ENCODE data around the gene HIVEP3. TPM values are rescaled to one million over a fixed set of nuclear protein-coding genes. Genes with fewer than 3 reads are reported as not detected.

Gene HIVEP3
- total RNA-seq, 1 experiment from 2014 or later = 1.2 TPM

DNA sequence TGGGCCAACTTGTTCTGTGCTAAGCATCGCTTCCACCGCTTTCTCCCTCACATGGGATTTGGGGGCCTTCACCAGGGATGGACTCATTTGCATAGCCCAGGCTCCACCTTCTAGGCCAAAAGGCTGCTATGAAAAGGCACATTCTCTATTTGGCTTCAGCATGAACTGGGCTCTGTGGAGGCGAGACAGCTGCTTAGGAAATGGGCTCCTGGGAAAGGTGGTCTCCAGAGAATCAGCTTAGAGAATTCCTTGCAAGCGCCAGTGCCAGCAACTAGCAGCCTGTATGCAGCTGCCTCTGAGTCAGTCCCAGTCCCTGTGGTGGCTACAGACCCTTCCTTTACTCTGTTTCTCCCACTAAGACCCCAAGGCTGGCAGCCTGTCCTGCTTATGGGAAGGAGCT lies 214.5 kb downstream of the HIVEP3 start:
- no TSS peak for BruUV-seq (replicated peaks)
- Mint-ChIP-seq H3K27me3 (ENCODE audit: insufficient read depth, unreplicated experiment) (peaks cover 18% of the 10 kb centered on the region), H3K4me1 (ENCODE audit: insufficient read depth, unreplicated experiment) (no peaks in the 10 kb centered on the region), H3K9me3 (ENCODE audit: unreplicated experiment) (no peaks in the 10 kb centered on the region), H3K36me3 (ENCODE audit: insufficient read depth, unreplicated experiment) (no peaks in the 10 kb centered on the region), H3K27ac (ENCODE audit: low read depth, unreplicated experiment) (no peak overlapping the region), H3K4me3 (ENCODE audit: unreplicated experiment) (no peak overlapping the region)
- TF ChIP-seq, protein P1, sequence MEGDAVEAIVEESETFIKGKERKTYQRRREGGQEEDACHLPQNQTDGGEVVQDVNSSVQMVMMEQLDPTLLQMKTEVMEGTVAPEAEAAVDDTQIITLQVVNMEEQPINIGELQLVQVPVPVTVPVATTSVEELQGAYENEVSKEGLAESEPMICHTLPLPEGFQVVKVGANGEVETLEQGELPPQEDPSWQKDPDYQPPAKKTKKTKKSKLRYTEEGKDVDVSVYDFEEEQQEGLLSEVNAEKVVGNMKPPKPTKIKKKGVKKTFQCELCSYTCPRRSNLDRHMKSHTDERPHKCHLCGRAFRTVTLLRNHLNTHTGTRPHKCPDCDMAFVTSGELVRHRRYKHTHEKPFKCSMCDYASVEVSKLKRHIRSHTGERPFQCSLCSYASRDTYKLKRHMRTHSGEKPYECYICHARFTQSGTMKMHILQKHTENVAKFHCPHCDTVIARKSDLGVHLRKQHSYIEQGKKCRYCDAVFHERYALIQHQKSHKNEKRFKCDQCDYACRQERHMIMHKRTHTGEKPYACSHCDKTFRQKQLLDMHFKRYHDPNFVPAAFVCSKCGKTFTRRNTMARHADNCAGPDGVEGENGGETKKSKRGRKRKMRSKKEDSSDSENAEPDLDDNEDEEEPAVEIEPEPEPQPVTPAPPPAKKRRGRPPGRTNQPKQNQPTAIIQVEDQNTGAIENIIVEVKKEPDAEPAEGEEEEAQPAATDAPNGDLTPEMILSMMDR (IDR thresholded peaks at IDR 0.05; ENCODE audit: unreplicated experiment) = no peak
- ChIA-PET CTCF (interaction anchor here (1.0 kb wide), 1 partner anchor 188 kb away, joined by 3 read pairs; no protein-coding TSS in a partner anchor), POLR2A (interaction anchor here (1.1 kb wide), 1 partner anchor 32 kb away, joined by 3 read pairs; no protein-coding TSS in a partner anchor)
- intact Hi-C loops (cut with micrococcal nuclease) = no loop called here
- DNase-seq (ENCODE audit: unreplicated experiment) = no peak

GRCh38 chr1:41702771-41703170 lies 216.0 kb downstream of the HIVEP3 start:
- TF ChIP-seq, protein P1 (IDR thresholded peaks at IDR 0.05; ENCODE audit: unreplicated experiment) = no peak
- BruUV-seq (replicated peaks) = no TSS peak
- Mint-ChIP-seq H3K4me1 (ENCODE audit: insufficient read depth, unreplicated experiment) (no peaks in the 10 kb centered on the region), H3K36me3 (ENCODE audit: insufficient read depth, unreplicated experiment) (no peaks in the 10 kb centered on the region), H3K9me3 (ENCODE audit: unreplicated experiment) (no peaks in the 10 kb centered on the region), H3K4me3 (ENCODE audit: unreplicated experiment) (no peak overlapping the region), H3K27me3 (ENCODE audit: insufficient read depth, unreplicated experiment) (peaks cover 16% of the 10 kb centered on the region), H3K27ac (ENCODE audit: low read depth, unreplicated experiment) (no peak overlapping the region)
- intact Hi-C loops (cut with micrococcal nuclease) = no loop called here
- no peak for DNase-seq (ENCODE audit: unreplicated experiment)
- ChIA-PET POLR2A (no interaction called here), CTCF (no interaction called here)

- Mint-ChIP-seq H3K4me1 (ENCODE audit: insufficient read depth, unreplicated experiment) (no peaks in the 10 kb centered on the region), H3K36me3 (ENCODE audit: insufficient read depth, unreplicated experiment) (no peaks in the 10 kb centered on the region), H3K27me3 (ENCODE audit: insufficient read depth, unreplicated experiment) (no peaks in the 10 kb centered on the region), H3K27ac (ENCODE audit: low read depth, unreplicated experiment) (no peak overlapping the region), H3K4me3 (ENCODE audit: unreplicated experiment) (no peak overlapping the region), H3K9me3 (ENCODE audit: unreplicated experiment) (no peaks in the 10 kb centered on the region)
- no TSS peak for BruUV-seq (replicated peaks)
- DNase-seq (ENCODE audit: unreplicated experiment) = no peak
- ChIA-PET CTCF (no interaction called here), POLR2A (no interaction called here)
- intact Hi-C loops (cut with micrococcal nuclease) = no loop called here
- TF ChIP-seq, protein P1 (IDR thresholded peaks at IDR 0.05; ENCODE audit: unreplicated experiment) = no peak
Observed at GRCh38 chr1:41700986-41701535, 217.7 kb downstream of the HIVEP3 start.

- no peak for DNase-seq (ENCODE audit: unreplicated experiment)
- Mint-ChIP-seq H3K4me1 (ENCODE audit: insufficient read depth, unreplicated experiment) (no peaks in the 10 kb centered on the region), H3K27me3 (ENCODE audit: insufficient read depth, unreplicated experiment) (no peaks in the 10 kb centered on the region), H3K9me3 (ENCODE audit: unreplicated experiment) (no peaks in the 10 kb centered on the region), H3K27ac (ENCODE audit: low read depth, unreplicated experiment) (no peak overlapping the region), H3K4me3 (ENCODE audit: unreplicated experiment) (no peak overlapping the region), H3K36me3 (ENCODE audit: insufficient read depth, unreplicated experiment) (no peaks in the 10 kb centered on the region)
- BruUV-seq (replicated peaks) = no TSS peak
- ChIA-PET POLR2A (no interaction called here), CTCF (no interaction called here)
- intact Hi-C loops (cut with micrococcal nuclease) = no loop called here
- TF ChIP-seq, protein P1 (IDR thresholded peaks at IDR 0.05; ENCODE audit: unreplicated experiment) = no peak
Observed at GRCh38 chr1:41700581-41700980, 218.1 kb downstream of the HIVEP3 start.

Data from MCF 10A (cell line).